Tibial nerve (tissue), 4 donors: Measurements from ENCODE around the gene KIRREL3. TPM values are rescaled to one million over a fixed set of nuclear protein-coding genes. Genes with fewer than 3 reads are reported as not detected.

Experiments used
- DNase-seq, 2 donors: peaks; one replicate each; pipeline ENCODE4 v3.0.0-alpha.2; 2019; ENCODE audit warnings: low spot score in 2 of 2
- H3K27ac ChIP-seq, 4 donors: fragments of 200-600 bp; sonication (generic) in 3 of 4; one replicate each; pipeline ENCODE4 v1.5.1; 2017 to 2019; ENCODE audit warnings: mild to moderate bottlenecking in 1 of 4
- H3K27me3 ChIP-seq, 2 donors: fragments of 200-600 bp; sonication (generic) in 1 of 2; one replicate each; pipeline versions ENCODE4 v1.5.1 to v1.6.0; 2017 to 2019
- H3K36me3 ChIP-seq, 3 donors: fragments of 200-600 bp; sonication (generic); one replicate each; pipeline ENCODE4 v1.5.1; 2018 to 2019
- H3K4me1 ChIP-seq, 4 donors: fragments of 200-600 bp; sonication (generic) in 3 of 4; one replicate each; pipeline ENCODE4 v1.5.1; 2017 to 2019
- H3K4me3 ChIP-seq, 4 donors: fragments of 200-600 bp; sonication (generic) in 3 of 4; one replicate each; pipeline ENCODE4 v1.5.1; 2017 to 2019; ENCODE audit warnings: mild to moderate bottlenecking in 1 of 4, moderate library complexity in 1 of 4
- H3K9me3 ChIP-seq, 4 donors: fragments of 200-600 bp; sonication (generic) in 3 of 4; one replicate each; pipeline ENCODE4 v1.5.1; 2017 to 2019
- CTCF ChIP-seq, 5 experiments: fragments of 200-600 bp in 3 of 5; fragments of 450-650 bp in 2 of 5; sonication (generic) in 3 of 5; IDR thresholded peaks; one replicate each; pipeline ENCODE4 v1.5.1; 2016 to 2019; ENCODE audit warnings: antibody characterized with exemption in 5 of 5, mild to moderate bottlenecking in 3 of 5, moderate library complexity in 2 of 5
- EP300 ChIP-seq, 2 donors: sonication (generic); formaldehyde crosslinking; IDR thresholded peaks; one replicate each; pipeline ENCODE4 v1.6.1; 2017; ENCODE audit warnings: antibody characterized with exemption in 2 of 2, mild to moderate bottlenecking in 1 of 2
- POLR2A ChIP-seq, 2 donors: fragments of 450-650 bp; IDR thresholded peaks; one replicate each; pipeline ENCODE4 v1.6.1; 2017; ENCODE audit warnings: antibody characterized with exemption in 2 of 2, mild to moderate bottlenecking in 2 of 2, moderate library complexity in 2 of 2
- WGBS, 2 donors: methylation state at CpG; one replicate each; pipeline ENCODE4 v1.1.5; 2018; 5-methylcytosine and 5-hydroxymethylcytosine counted together
- total RNA-seq, 4 donors: library from RNA; depleted of rRNA; stranded (reverse); fragments of >200 nt; gene quantifications; one replicate each; pipeline ENCODE4 v1.1.0, GENCODE V29; 2016

Gene KIRREL3
- total RNA-seq, 4 donors from 2014 or later, result not detected

GRCh38 chr11:126886636-126887035, 113.9 kb downstream of the KIRREL3 start:
- no peak for DNase-seq
- no peak overlapping the region for H3K4me3 ChIP-seq
- WGBS, 2 donors, result 28 to 46% methylated on average over 1 of the region's 1 CpG
- TF ChIP-seq POLR2A (IDR thresholded peaks at IDR 0.05) (no peak), EP300 (IDR thresholded peaks at IDR 0.05) (no peak), CTCF (IDR thresholded peaks at IDR 0.05) (no peak)
- H3K27me3 ChIP-seq, result no peaks in the 10 kb centered on the region
- H3K27ac ChIP-seq, result no peak overlapping the region
- H3K36me3 ChIP-seq, result no peaks in the 10 kb centered on the region
- no peaks in the 10 kb centered on the region for H3K9me3 ChIP-seq
- H3K4me1 ChIP-seq, result peaks cover 0 to 13% (median 5%) of the 10 kb centered on the region in 4 donors

- Histone ChIP-seq H3K27me3 (no peaks in the 10 kb centered on the region), H3K4me3 (no peak overlapping the region), H3K4me1 (peaks cover 0 to 7% (median 2%) of the 10 kb centered on the region in 4 donors), H3K27ac (no peak overlapping the region), H3K36me3 (no peaks in the 10 kb centered on the region), H3K9me3 (no peaks in the 10 kb centered on the region)
- WGBS, 2 donors, result 86 to 90% methylated on average over 3 of the region's 3 CpGs
- TF ChIP-seq CTCF (IDR thresholded peaks at IDR 0.05) (no peak), EP300 (IDR thresholded peaks at IDR 0.05) (no peak), POLR2A (IDR thresholded peaks at IDR 0.05) (no peak)
- no peak for DNase-seq
These were observed 114.5 kb downstream of the KIRREL3 start for GRCh38 chr11:126886085-126886484.

- Histone ChIP-seq H3K36me3 (no peaks in the 10 kb centered on the region), H3K4me3 (no peak overlapping the region), H3K27me3 (no peaks in the 10 kb centered on the region), H3K27ac (no peak overlapping the region), H3K9me3 (no peaks in the 10 kb centered on the region), H3K4me1 (peaks cover 0 to 1% (median 0%) of the 10 kb centered on the region in 4 donors)
- WGBS, 2 donors, result 74 to 76% methylated on average over 5 of the region's 5 CpGs
- DNase-seq, result no peak
- TF ChIP-seq EP300 (IDR thresholded peaks at IDR 0.05) (no peak), CTCF (IDR thresholded peaks at IDR 0.05) (no peak), POLR2A (IDR thresholded peaks at IDR 0.05) (no peak)
These were observed 116.0 kb downstream of the KIRREL3 start for GRCh38 chr11:126884594-126884993.

- Histone ChIP-seq H3K4me1 (peaks cover 0 to 4% (median 0%) of the 10 kb centered on the region in 4 donors), H3K36me3 (no peaks in the 10 kb centered on the region), H3K27me3 (no peaks in the 10 kb centered on the region), H3K27ac (no peak overlapping the region), H3K9me3 (no peaks in the 10 kb centered on the region), H3K4me3 (no peak overlapping the region)
- no peak for TF ChIP-seq CTCF (IDR thresholded peaks at IDR 0.05)
- TF ChIP-seq POLR2A (IDR thresholded peaks at IDR 0.05), result no peak
- TF ChIP-seq EP300 (IDR thresholded peaks at IDR 0.05), result no peak
- 71 to 73% methylated on average over 4 of the region's 4 CpGs for WGBS, 2 donors
- DNase-seq, result no peak
These were observed 116.4 kb downstream of the KIRREL3 start for GRCh38 chr11:126884192-126884591.

- no peak overlapping the region for H3K4me3 ChIP-seq
- no peaks in the 10 kb centered on the region for H3K27me3 ChIP-seq
- no peaks in the 10 kb centered on the region for H3K9me3 ChIP-seq
- H3K27ac ChIP-seq, result no peak overlapping the region
- H3K4me1 ChIP-seq, result peaks cover 0 to 11% (median 0%) of the 10 kb centered on the region in 4 donors
- TF ChIP-seq EP300 (IDR thresholded peaks at IDR 0.05) (no peak), CTCF (IDR thresholded peaks at IDR 0.05) (no peak)
- WGBS, 2 donors, result 64 to 68% methylated on average over 5 of the region's 5 CpGs
- no peak for DNase-seq
- no peaks in the 10 kb centered on the region for H3K36me3 ChIP-seq
These were observed 119.7 kb downstream of the KIRREL3 start for GRCh38 chr11:126880872-126881271.
